Stomach (tissue), 9 donors: Measurements from ENCODE around the gene DIAPH3. TPM values are rescaled to one million over a fixed set of nuclear protein-coding genes. Genes with fewer than 3 reads are reported as not detected.

Experiments
- DNase-seq, 2 donors: peaks; one replicate each; pipeline versions ENCODE4 v3.0.0 to v3.0.0-alpha.2; 2013 to 2019
- H3K27ac ChIP-seq, 5 donors: fragments of 200-600 bp in 4 of 5; sonication (generic) in 4 of 5; one replicate each; pipeline ENCODE4 v1.5.1; 2013 to 2019; ENCODE audit warnings: mild to moderate bottlenecking in 1 of 5, moderate library complexity in 1 of 5
- H3K27me3 ChIP-seq, 3 donors: fragments of 200-600 bp; sonication (generic); one replicate each; pipeline ENCODE4 v1.5.1; 2017 to 2019; ENCODE audit warnings: mixed run types in 1 of 3
- H3K36me3 ChIP-seq, 4 donors: fragments of 200-600 bp; sonication (generic); 1 replicate in 3 of 4; 2 replicates in 1 of 4; pipeline ENCODE4 v1.5.1; 2016 to 2019
- H3K4me1 ChIP-seq, 4 donors: fragments of 200-600 bp; sonication (generic); one replicate each; pipeline ENCODE4 v1.5.1; 2016 to 2019
- H3K4me3 ChIP-seq, 4 donors: fragments of 200-600 bp; sonication (generic) in 3 of 4; one replicate each; pipeline ENCODE4 v1.5.1; 2016 to 2019; ENCODE audit warnings: mild to moderate bottlenecking in 1 of 4
- H3K9me3 ChIP-seq, 4 donors: fragments of 200-600 bp; sonication (generic); one replicate each; pipeline ENCODE4 v1.5.1; 2016 to 2019
- EP300 ChIP-seq: sonication (generic); formaldehyde crosslinking; IDR thresholded peaks from one replicate; pipeline ENCODE4 v1.6.1; 2017; ENCODE audit warnings: antibody characterized with exemption
- POLR2A ChIP-seq, 4 donors: fragments of 450-650 bp; IDR thresholded peaks; one replicate each; pipeline ENCODE4 v1.6.1; 2016; ENCODE audit warnings: antibody characterized with exemption in 4 of 4, control low read depth in 2 of 4, mild to moderate bottlenecking in 1 of 4, moderate library complexity in 1 of 4
- POLR2AphosphoS5 ChIP-seq, 3 donors: sonication (generic); formaldehyde crosslinking; IDR thresholded peaks; one replicate each; pipeline ENCODE4 v1.6.1; 2016; ENCODE audit warnings: antibody characterized with exemption in 3 of 3
- WGBS, 5 donors: extraction: QIAGEN DNeasy Blood & Tissue Kit in 3 of 5; methylation state at CpG; one replicate each; pipeline versions ENCODE4 v1.1.5 to v1.1.7; 2013 to 2018; 5-methylcytosine and 5-hydroxymethylcytosine counted together
- intact Hi-C: fragments of 100-400 bp; cut with DNase I; formaldehyde crosslinking; loops from one replicate; pipeline ENCODE4 v1.15.1; 2023; ENCODE audit warnings: low total_unique reads
- polyA plus RNA-seq, 3 donors: library from polyadenylated mRNA; stranded (reverse); fragments of 200-250 nt; gene quantifications; one replicate each; pipeline ENCODE4 v1.2.3, GENCODE V29; 2013
- small RNA-seq, 4 donors: library from RNA; depleted of rRNA; stranded (forward); fragments of <200 nt; gene quantifications; one replicate each; pipeline ENCODE3, GENCODE V24; 2016
- total RNA-seq, 5 donors: library from RNA; depleted of rRNA; stranded (reverse); fragments of >200 nt; gene quantifications; one replicate each; pipeline versions ENCODE4 v1.1.0 to v1.2.3, GENCODE V29; 2014 to 2016
- TF ChIP-seq, protein P1 (sequence below), 7 experiments: fragments of 450-650 bp in 4 of 7; fragments of 200-600 bp in 3 of 7; sonication (generic) in 3 of 7; IDR thresholded peaks; one replicate each; pipeline ENCODE4 v1.5.1; 2016 to 2019; ENCODE audit warnings: antibody characterized with exemption in 7 of 7, control low read depth in 2 of 7, mild to moderate bottlenecking in 1 of 7
- donor health status: healthy with polysubstance abuse.
- donor health status: Bipolar disorder and iron deficiency.
- donor health status: healthy.

DIAPH3 gene
- total and polyA plus RNA-seq, 8 donors = 2.5 to 12.1 (median 4.6) TPM

GRCh38 chr13:59625111-59625510 lies 538.6 kb downstream of the DIAPH3 start:
- no peak overlapping the region for H3K4me3 ChIP-seq
- intact Hi-C loops = no loop called here

GRCh38 chr13:59623206-59623915 lies 540.4 kb downstream of the DIAPH3 start:
- TF ChIP-seq, protein P1, sequence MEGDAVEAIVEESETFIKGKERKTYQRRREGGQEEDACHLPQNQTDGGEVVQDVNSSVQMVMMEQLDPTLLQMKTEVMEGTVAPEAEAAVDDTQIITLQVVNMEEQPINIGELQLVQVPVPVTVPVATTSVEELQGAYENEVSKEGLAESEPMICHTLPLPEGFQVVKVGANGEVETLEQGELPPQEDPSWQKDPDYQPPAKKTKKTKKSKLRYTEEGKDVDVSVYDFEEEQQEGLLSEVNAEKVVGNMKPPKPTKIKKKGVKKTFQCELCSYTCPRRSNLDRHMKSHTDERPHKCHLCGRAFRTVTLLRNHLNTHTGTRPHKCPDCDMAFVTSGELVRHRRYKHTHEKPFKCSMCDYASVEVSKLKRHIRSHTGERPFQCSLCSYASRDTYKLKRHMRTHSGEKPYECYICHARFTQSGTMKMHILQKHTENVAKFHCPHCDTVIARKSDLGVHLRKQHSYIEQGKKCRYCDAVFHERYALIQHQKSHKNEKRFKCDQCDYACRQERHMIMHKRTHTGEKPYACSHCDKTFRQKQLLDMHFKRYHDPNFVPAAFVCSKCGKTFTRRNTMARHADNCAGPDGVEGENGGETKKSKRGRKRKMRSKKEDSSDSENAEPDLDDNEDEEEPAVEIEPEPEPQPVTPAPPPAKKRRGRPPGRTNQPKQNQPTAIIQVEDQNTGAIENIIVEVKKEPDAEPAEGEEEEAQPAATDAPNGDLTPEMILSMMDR (IDR thresholded peaks at IDR 0.05) = no peak
- TF ChIP-seq POLR2AphosphoS5 (IDR thresholded peaks at IDR 0.05) (no peak), POLR2A (IDR thresholded peaks at IDR 0.05) (no peak), EP300 (no peak)
- intact Hi-C loops = no loop called here
- 48 to 57% (median 56%) methylated on average over 4 of the region's 4 CpGs for WGBS, 5 donors
- DNase-seq = no peak
- H3K4me3 ChIP-seq = no peak overlapping the region
- H3K4me1 ChIP-seq = no peaks in the 10 kb centered on the region
- H3K27me3 ChIP-seq = no peaks in the 10 kb centered on the region
- no peak overlapping the region for H3K27ac ChIP-seq
- no peaks in the 10 kb centered on the region for H3K36me3 ChIP-seq
- peaks cover 0 to 10% (median 7%) of the 10 kb centered on the region in 4 donors for H3K9me3 ChIP-seq

More at GRCh38 chr13:59625111-59625510, 538.6 kb downstream of the DIAPH3 start:
- H3K27me3 ChIP-seq = no peaks in the 10 kb centered on the region
- H3K4me1 ChIP-seq = no peaks in the 10 kb centered on the region
- H3K9me3 ChIP-seq = no peaks in the 10 kb centered on the region
- DNase-seq = no peak
- no peaks in the 10 kb centered on the region for H3K36me3 ChIP-seq
- no peak overlapping the region for H3K27ac ChIP-seq
- 88 to 98% (median 94%) methylated on average over 3 of the region's 3 CpGs for WGBS, 5 donors
- no peak for TF ChIP-seq EP300
- no peak for TF ChIP-seq POLR2A (IDR thresholded peaks at IDR 0.05)
- TF ChIP-seq POLR2AphosphoS5 (IDR thresholded peaks at IDR 0.05) = no peak
- TF ChIP-seq, protein P1 (IDR thresholded peaks at IDR 0.05) = no peak

DNA sequence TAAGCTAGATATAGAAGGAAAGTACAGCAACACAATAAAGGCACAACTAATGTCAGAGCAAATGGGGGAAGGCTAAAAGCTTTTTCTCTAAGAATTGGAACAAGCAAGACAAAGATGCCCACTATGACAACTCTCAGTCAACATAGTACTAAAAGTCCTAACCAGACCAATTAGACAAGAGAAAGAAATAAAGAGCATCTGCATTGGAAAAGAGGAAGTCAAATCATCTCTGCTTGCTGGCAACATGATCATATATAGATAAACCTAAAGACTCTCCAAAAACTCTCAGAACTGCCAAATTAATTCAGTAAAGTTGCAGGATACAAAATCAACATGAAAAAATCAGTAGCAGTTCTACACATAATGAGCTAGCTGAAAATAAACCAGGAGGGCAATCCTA lies 542.0 kb downstream of the DIAPH3 start:
- no peak for TF ChIP-seq POLR2A (IDR thresholded peaks at IDR 0.05)
- no peak for TF ChIP-seq POLR2AphosphoS5 (IDR thresholded peaks at IDR 0.05)
- TF ChIP-seq EP300 = no peak
- TF ChIP-seq, protein P1 (IDR thresholded peaks at IDR 0.05) = no peak
- no peak for DNase-seq
- Histone ChIP-seq H3K27ac (no peak overlapping the region), H3K4me1 (no peaks in the 10 kb centered on the region), H3K9me3 (peaks cover 0 to 15% (median 8%) of the 10 kb centered on the region in 4 donors), H3K36me3 (no peaks in the 10 kb centered on the region), H3K27me3 (no peaks in the 10 kb centered on the region), H3K4me3 (no peak overlapping the region)
- intact Hi-C loops = no loop called here

Small RNAs within 50 kb of the gene (small RNA-seq; reads per million reads assigned to genes)
- gene RN7SL375P (0 reads per million in 4 donors), gene RNY4P28 (0 to 0.07 (median 0) reads per million in 4 donors)

Other genes starting within 250 kb of the DIAPH3 start
- 10 to 100 TPM; 12.5 to 67.1 (median 62.2) TPM for gene TDRD3, start 233.3 kb upstream of the DIAPH3 start, total RNA-seq
- 10 to 100 TPM in 2 of 3 donors, 1 to 10 TPM in 1; 9.7 to 19.1 (median 13.8) TPM for gene TDRD3, start 233.3 kb upstream of the DIAPH3 start, polyA plus RNA-seq